Skeletal muscle tissue (tissue), 4 donors: Measurements from ENCODE around the gene NEK1. TPM values are rescaled to one million over a fixed set of nuclear protein-coding genes. Genes with fewer than 3 reads are reported as not detected.
"Not testable (repeated sequence)": the region's sequence is repeated elsewhere in the genome, so short reads cannot be mapped to it uniquely, and the experiment has no call there.

Experiments
- H3K27ac ChIP-seq: one replicate; pipeline ENCODE4 v1.7.0; 2013; ENCODE audit warnings: mild to moderate bottlenecking, low read depth, low read length, inconsistent platforms
- H3K27me3 ChIP-seq, 3 donors: one replicate each; pipeline ENCODE4 v1.7.0; 2013; ENCODE audit warnings: low read length in 3 of 3; ENCODE audit not compliant: control insufficient read depth in 3 of 3, insufficient read depth in 3 of 3
- H3K36me3 ChIP-seq, 3 donors: one replicate each; pipeline ENCODE4 v1.7.0; 2013; ENCODE audit warnings: low read length in 3 of 3; ENCODE audit not compliant: control insufficient read depth in 3 of 3, insufficient read depth in 3 of 3
- H3K4me1 ChIP-seq, 3 donors: one replicate each; pipeline ENCODE4 v1.7.0; 2013; ENCODE audit warnings: low read length in 3 of 3, mild to moderate bottlenecking in 3 of 3; ENCODE audit not compliant: control insufficient read depth in 3 of 3, insufficient read depth in 3 of 3
- H3K4me3 ChIP-seq, 3 donors: one replicate each; pipeline ENCODE4 v1.7.0; 2013; ENCODE audit warnings: low read length in 3 of 3
- H3K9ac ChIP-seq, 3 donors: one replicate each; pipeline ENCODE4 v1.7.0; 2013; ENCODE audit warnings: low read length in 3 of 3, mild to moderate bottlenecking in 3 of 3, moderate library complexity in 2 of 3, low read depth in 1 of 3
- H3K9me3 ChIP-seq, 3 donors: one replicate each; pipeline ENCODE4 v1.7.0; 2013; ENCODE audit warnings: low read length in 3 of 3; ENCODE audit not compliant: control insufficient read depth in 3 of 3
- total RNA-seq: library from RNA; depleted of rRNA; stranded (reverse); fragments of >200 nt; gene quantifications from one replicate; pipeline ENCODE4 v1.2.3, GENCODE V29; 2014
- donor health status: Osteomylitis.

NEK1 gene
- total RNA-seq, 1 donor from 2014 or later, result 16.7 TPM

- Histone ChIP-seq H3K36me3 (peaks cover 0 to 9% (median 5%) of the 10 kb centered on the region in 3 donors), H3K4me1 (no peaks in the 10 kb centered on the region), H3K9me3 (no peaks in the 10 kb centered on the region), H3K9ac (no peak overlapping the region), H3K27me3 (no peaks in the 10 kb centered on the region), H3K4me3 (no peak overlapping the region), H3K27ac (no peak overlapping the region)
Measured at GRCh38 chr4:169601016-169601771, 11.2 kb downstream of the NEK1 start.

- Histone ChIP-seq H3K9me3 (no peaks in the 10 kb centered on the region), H3K36me3 (peaks cover 3 to 6% (median 5%) of the 10 kb centered on the region in 3 donors), H3K9ac (no peak overlapping the region), H3K4me1 (no peaks in the 10 kb centered on the region), H3K4me3 (no peak overlapping the region), H3K27me3 (no peaks in the 10 kb centered on the region), H3K27ac (no peak overlapping the region)
Measured at GRCh38 chr4:169594560-169595195, 17.7 kb downstream of the NEK1 start.

GRCh38 chr4:169593050-169593560 is 19.3 kb downstream of the NEK1 start:
- Histone ChIP-seq H3K4me1 (no peaks in the 10 kb centered on the region), H3K27me3 (no peaks in the 10 kb centered on the region), H3K4me3 (no peak overlapping the region), H3K36me3 (peaks cover 3 to 6% (median 5%) of the 10 kb centered on the region in 3 donors), H3K27ac (no peak overlapping the region), H3K9me3 (no peaks in the 10 kb centered on the region), H3K9ac (no peak overlapping the region)

- no peaks in the 10 kb centered on the region for H3K27me3 ChIP-seq
- H3K4me1 ChIP-seq, result no peaks in the 10 kb centered on the region
- no peaks in the 10 kb centered on the region for H3K9me3 ChIP-seq
- no peak overlapping the region for H3K27ac ChIP-seq
- no peak overlapping the region for H3K4me3 ChIP-seq
- no peak overlapping the region for H3K9ac ChIP-seq
- H3K36me3 ChIP-seq, result peaks cover 0 to 13% (median 5%) of the 10 kb centered on the region in 3 donors
Measured at GRCh38 chr4:169583563-169583962, 28.8 kb downstream of the NEK1 start.

GRCh38 chr4:169582706-169583105 is 29.7 kb downstream of the NEK1 start:
- peaks cover 0 to 13% (median 5%) of the 10 kb centered on the region in 3 donors for H3K36me3 ChIP-seq
- no peak overlapping the region for H3K9ac ChIP-seq
- no peaks in the 10 kb centered on the region for H3K9me3 ChIP-seq
- no peaks in the 10 kb centered on the region for H3K27me3 ChIP-seq
- no peak overlapping the region for H3K4me3 ChIP-seq
- H3K4me1 ChIP-seq, result no peaks in the 10 kb centered on the region
- H3K27ac ChIP-seq, result no peak overlapping the region

- Histone ChIP-seq H3K9me3 (no peaks in the 10 kb centered on the region), H3K27me3 (no peaks in the 10 kb centered on the region), H3K4me3 (no peak overlapping the region), H3K9ac (no peak overlapping the region), H3K27ac (no peak overlapping the region), H3K36me3 (peaks cover 0 to 13% (median 5%) of the 10 kb centered on the region in 3 donors), H3K4me1 (no peaks in the 10 kb centered on the region)
Measured at GRCh38 chr4:169582203-169582602, 30.2 kb downstream of the NEK1 start.

GRCh38 chr4:169573889-169574288 is 38.5 kb downstream of the NEK1 start:
- H3K27me3 ChIP-seq, result no peaks in the 10 kb centered on the region
- no peak overlapping the region for H3K9ac ChIP-seq
- H3K36me3 ChIP-seq, result peaks cover 5 to 20% (median 15%) of the 10 kb centered on the region in 3 donors
- no peaks in the 10 kb centered on the region for H3K9me3 ChIP-seq
- H3K4me3 ChIP-seq, result no peak overlapping the region
- H3K4me1 ChIP-seq, result no peaks in the 10 kb centered on the region
- no peak overlapping the region for H3K27ac ChIP-seq

GRCh38 chr4:169571435-169571834 is 40.9 kb downstream of the NEK1 start:
- Histone ChIP-seq H3K4me3 (no peak overlapping the region), H3K9me3 (no peaks in the 10 kb centered on the region), H3K4me1 (no peaks in the 10 kb centered on the region), H3K27ac (no peak overlapping the region), H3K9ac (no peak overlapping the region), H3K27me3 (no peaks in the 10 kb centered on the region), H3K36me3 (peaks cover 5 to 20% (median 14%) of the 10 kb centered on the region in 3 donors)

- peaks cover 5 to 18% (median 10%) of the 10 kb centered on the region in 3 donors for H3K36me3 ChIP-seq
- not testable (repeated sequence) for H3K4me3 ChIP-seq, H3K27ac ChIP-seq, H3K9ac ChIP-seq, H3K27me3 ChIP-seq, H3K4me1 ChIP-seq, H3K9me3 ChIP-seq
Measured at GRCh38 chr4:169571012-169571411, 41.4 kb downstream of the NEK1 start.

GRCh38 chr4:169570266-169570665 is 42.1 kb downstream of the NEK1 start:
- not testable (repeated sequence) for H3K27ac ChIP-seq, H3K9ac ChIP-seq, H3K9me3 ChIP-seq, H3K4me3 ChIP-seq, H3K27me3 ChIP-seq, H3K4me1 ChIP-seq
- H3K36me3 ChIP-seq, result peaks cover 2 to 14% (median 3%) of the 10 kb centered on the region in 3 donors
